Measurements from ENCODE around the gene PHC2. TPM values are rescaled to one million over a fixed set of nuclear protein-coding genes. Genes with fewer than 3 reads are reported as not detected.

PHC2 gene
- total RNA-seq, 1 donor from 2014 or later: 222 TPM

GRCh38 chr1:33439662-33440061, 8.8 kb upstream of the PHC2 start:
- intact Hi-C loops (cut with DNase I): no loop called here
- no peak for DNase-seq (ENCODE audit: low spot score in 2 of 2)
- Histone ChIP-seq H3K36me3 (no peaks in the 10 kb centered on the region), H3K4me1 (no peaks in the 10 kb centered on the region), H3K27me3 (no peaks in the 10 kb centered on the region), H3K27ac (no peak overlapping the region), H3K4me3 (no peak overlapping the region), H3K9me3 (no peaks in the 10 kb centered on the region)
- TF ChIP-seq CTCF (IDR thresholded peaks at IDR 0.05): no peak

GRCh38 chr1:33438364-33439160, 7.7 kb upstream of the PHC2 start:
- Histone ChIP-seq H3K4me1 (no peaks in the 10 kb centered on the region), H3K36me3 (no peaks in the 10 kb centered on the region), H3K9me3 (no peaks in the 10 kb centered on the region), H3K4me3 (no peak overlapping the region), H3K27me3 (no peaks in the 10 kb centered on the region), H3K27ac (no peak overlapping the region)
- no peak for TF ChIP-seq CTCF (IDR thresholded peaks at IDR 0.05)
- intact Hi-C loops (cut with DNase I): no loop called here
- DNase-seq (ENCODE audit: low spot score in 2 of 2): no peak

GRCh38 chr1:33436557-33437285, 5.8 kb upstream of the PHC2 start:
- TF ChIP-seq CTCF (IDR thresholded peaks at IDR 0.05): no peak
- Histone ChIP-seq H3K4me3 (no peak overlapping the region), H3K27me3 (no peaks in the 10 kb centered on the region), H3K4me1 (no peaks in the 10 kb centered on the region), H3K9me3 (no peaks in the 10 kb centered on the region), H3K27ac (no peak overlapping the region), H3K36me3 (no peaks in the 10 kb centered on the region)
- intact Hi-C loops (cut with DNase I): no loop called here
- DNase-seq (ENCODE audit: low spot score in 2 of 2): no peak

GRCh38 chr1:33435096-33435820, 4.4 kb upstream of the PHC2 start:
- Histone ChIP-seq H3K27me3 (no peaks in the 10 kb centered on the region), H3K9me3 (no peaks in the 10 kb centered on the region), H3K4me1 (no peaks in the 10 kb centered on the region), H3K4me3 (no peak overlapping the region), H3K27ac (no peak overlapping the region), H3K36me3 (no peaks in the 10 kb centered on the region)
- DNase-seq (ENCODE audit: low spot score in 2 of 2): no peak
- no peak for TF ChIP-seq CTCF (IDR thresholded peaks at IDR 0.05)
- intact Hi-C loops (cut with DNase I): no loop called here

GRCh38 chr1:33434363-33434750, 3.5 kb upstream of the PHC2 start:
- no peaks in the 10 kb centered on the region for H3K36me3 ChIP-seq
- H3K27ac ChIP-seq: no peak overlapping the region
- TF ChIP-seq CTCF (IDR thresholded peaks at IDR 0.05): no peak
- intact Hi-C loops (cut with DNase I): loop anchor here (5.0 kb wide), 2 partner anchors 52 to 137 kb away; no protein-coding TSS in a partner anchor
- no peak for DNase-seq (ENCODE audit: low spot score in 2 of 2)
- H3K27me3 ChIP-seq: no peaks in the 10 kb centered on the region
- H3K4me1 ChIP-seq: no peaks in the 10 kb centered on the region
- no peak overlapping the region for H3K4me3 ChIP-seq
- no peaks in the 10 kb centered on the region for H3K9me3 ChIP-seq

Measured in ascending aorta (tissue), 2 donors.